Muscle of leg (tissue), 11 donors: Measurements from ENCODE around the gene TAF1B. TPM values are rescaled to one million over a fixed set of nuclear protein-coding genes. Genes with fewer than 3 reads are reported as not detected.

Experiments used
- DNase-seq: peaks from one replicate; pipeline ENCODE4 v3.0.0; 2013
- H3K27ac ChIP-seq: one replicate; pipeline ENCODE4 v1.5.1; 2013; ENCODE audit warnings: mild to moderate bottlenecking, low read length, control low read depth
- H3K27me3 ChIP-seq: one replicate; pipeline ENCODE4 v1.6.1; 2013; ENCODE audit warnings: low read length; ENCODE audit not compliant: control insufficient read depth, insufficient read depth
- H3K36me3 ChIP-seq: one replicate; pipeline ENCODE4 v1.6.1; 2013; ENCODE audit warnings: low read length; ENCODE audit not compliant: control insufficient read depth, insufficient read depth
- H3K4me1 ChIP-seq: one replicate; pipeline ENCODE4 v1.6.1; 2013; ENCODE audit warnings: low read length; ENCODE audit not compliant: control insufficient read depth, insufficient read depth
- H3K4me3 ChIP-seq: one replicate; pipeline ENCODE4 v1.5.1; 2013; ENCODE audit warnings: low read length, control low read depth
- H3K9me3 ChIP-seq: replicated peaks from 2 replicates; pipeline ENCODE4 v1.6.1; 2013; ENCODE audit warnings: low read depth, low read length; ENCODE audit not compliant: control insufficient read depth
- WGBS: methylation state at CpG from one replicate; pipeline ENCODE4 v1.1.5; 2013; ENCODE audit warnings: missing lambda C conversion rate; ENCODE audit not compliant: insufficient coverage; 5-methylcytosine and 5-hydroxymethylcytosine counted together
- polyA plus RNA-seq, 8 donors: library from polyadenylated mRNA; unstranded; fragments of 120-200 nt; gene quantifications; one replicate each; pipeline versions ENCODE4 v1.2.1 to v1.2.3, GENCODE V29; 2013; ENCODE audit warnings: inconsistent platforms in 1 of 8, low replicate concordance in 1 of 8; ENCODE audit not compliant: insufficient read length in 8 of 8, insufficient read depth in 1 of 8
- total RNA-seq: library from RNA; stranded (reverse); fragments of 120-200 nt; gene quantifications from one replicate; pipeline ENCODE4 v1.2.4, GENCODE V29; 2013

Gene TAF1B
- total and polyA plus RNA-seq, 9 donors, result 8.4 to 15.5 (median 11.3) TPM

GRCh38 chr2:9807555-9808305 is 35.5 kb upstream of the TAF1B start:
- 91% methylated on average over 6 of the region's 13 CpGs for WGBS

GRCh38 chr2:9808334-9809063 is 34.8 kb upstream of the TAF1B start:
- DNase-seq, result no peak
- H3K36me3 ChIP-seq, result no peaks in the 10 kb centered on the region
- peaks cover 14% of the 10 kb centered on the region for H3K4me1 ChIP-seq
- 91% methylated on average over 7 of the region's 19 CpGs for WGBS
- no peak overlapping the region for H3K4me3 ChIP-seq
- no peak overlapping the region for H3K27ac ChIP-seq
- H3K9me3 ChIP-seq, result no peaks in the 10 kb centered on the region
- peaks cover 1% of the 10 kb centered on the region for H3K27me3 ChIP-seq

More at GRCh38 chr2:9807555-9808305, 35.5 kb upstream of the TAF1B start:
- H3K4me3 ChIP-seq, result no peak overlapping the region
- no peak for DNase-seq
- H3K9me3 ChIP-seq, result no peaks in the 10 kb centered on the region
- peaks cover 16% of the 10 kb centered on the region for H3K4me1 ChIP-seq
- H3K36me3 ChIP-seq, result no peaks in the 10 kb centered on the region
- no peak overlapping the region for H3K27ac ChIP-seq
- no peaks in the 10 kb centered on the region for H3K27me3 ChIP-seq

- H3K9me3 ChIP-seq, result no peaks in the 10 kb centered on the region
- 80% methylated on average over 4 of the region's 4 CpGs for WGBS
- no peak for DNase-seq
Measured at GRCh38 chr2:9809064-9809356, 34.3 kb upstream of the TAF1B start.

GRCh38 chr2:9809448-9810088 is 33.7 kb upstream of the TAF1B start:
- Histone ChIP-seq H3K27me3 (peaks cover 4% of the 10 kb centered on the region), H3K4me1 (peaks cover 20% of the 10 kb centered on the region), H3K9me3 (no peaks in the 10 kb centered on the region), H3K27ac (no peak overlapping the region), H3K36me3 (no peaks in the 10 kb centered on the region), H3K4me3 (no peak overlapping the region)
- WGBS, result 81% methylated on average over 12 of the region's 15 CpGs
- no peak for DNase-seq

More at GRCh38 chr2:9809064-9809356, 34.3 kb upstream of the TAF1B start:
- peaks cover 4% of the 10 kb centered on the region for H3K27me3 ChIP-seq
- H3K27ac ChIP-seq, result no peak overlapping the region
- peaks cover 19% of the 10 kb centered on the region for H3K4me1 ChIP-seq
- H3K36me3 ChIP-seq, result no peaks in the 10 kb centered on the region
- no peak overlapping the region for H3K4me3 ChIP-seq

GRCh38 chr2:9811216-9811615 is 32.1 kb upstream of the TAF1B start:
- H3K27me3 ChIP-seq, result peaks cover 4% of the 10 kb centered on the region
- no peak for DNase-seq
- H3K4me1 ChIP-seq, result peaks cover 20% of the 10 kb centered on the region
- H3K36me3 ChIP-seq, result no peaks in the 10 kb centered on the region
- no peak overlapping the region for H3K27ac ChIP-seq
- WGBS, result 80% methylated on average over 1 of the region's 5 CpGs
- H3K4me3 ChIP-seq, result no peak overlapping the region
- H3K9me3 ChIP-seq, result no peaks in the 10 kb centered on the region

GRCh38 chr2:9811679-9812511 is 31.4 kb upstream of the TAF1B start:
- no peaks in the 10 kb centered on the region for H3K9me3 ChIP-seq
- H3K4me3 ChIP-seq, result no peak overlapping the region
- no peak overlapping the region for H3K27ac ChIP-seq
- H3K36me3 ChIP-seq, result no peaks in the 10 kb centered on the region
- WGBS, result 81% methylated on average over 26 of the region's 27 CpGs
- no peak for DNase-seq
- H3K4me1 ChIP-seq, result peaks cover 20% of the 10 kb centered on the region
- peaks cover 4% of the 10 kb centered on the region for H3K27me3 ChIP-seq

GRCh38 chr2:9812945-9813311 is 30.3 kb upstream of the TAF1B start:
- 59% methylated on average over 10 of the region's 10 CpGs for WGBS
- Histone ChIP-seq H3K4me1 (peaks cover 20% of the 10 kb centered on the region), H3K27me3 (peaks cover 4% of the 10 kb centered on the region), H3K27ac (no peak overlapping the region), H3K36me3 (no peaks in the 10 kb centered on the region), H3K4me3 (no peak overlapping the region), H3K9me3 (no peaks in the 10 kb centered on the region)
- peak; percentile 47 for DNase-seq

GRCh38 chr2:9813312-9814128 is 29.8 kb upstream of the TAF1B start:
- no peak overlapping the region for H3K4me3 ChIP-seq
- H3K27ac ChIP-seq, result no peak overlapping the region
- peaks cover 20% of the 10 kb centered on the region for H3K4me1 ChIP-seq
- no peaks in the 10 kb centered on the region for H3K36me3 ChIP-seq
- peak; percentile 73 for DNase-seq
- peaks cover 4% of the 10 kb centered on the region for H3K27me3 ChIP-seq
- WGBS, result 17% methylated on average over 24 of the region's 24 CpGs
- no peaks in the 10 kb centered on the region for H3K9me3 ChIP-seq

GRCh38 chr2:9814129-9814868 is 29.0 kb upstream of the TAF1B start:
- WGBS, result 46% methylated on average over 14 of the region's 24 CpGs
- H3K9me3 ChIP-seq, result no peaks in the 10 kb centered on the region
- no peak overlapping the region for H3K4me3 ChIP-seq

More at GRCh38 chr2:9814129-9814868, 29.0 kb upstream of the TAF1B start:
- Histone ChIP-seq H3K36me3 (no peaks in the 10 kb centered on the region), H3K27ac (no peak overlapping the region), H3K4me1 (peaks cover 17% of the 10 kb centered on the region), H3K27me3 (peaks cover 4% of the 10 kb centered on the region)
- DNase-seq, result no peak
